Urinary bladder (tissue), 4 donors: Measurements from ENCODE around the gene MPPED2. TPM values are rescaled to one million over a fixed set of nuclear protein-coding genes. Genes with fewer than 3 reads are reported as not detected.

Experiments
- DNase-seq: peaks from one replicate; pipeline ENCODE4 v3.0.0-alpha.2; 2015; ENCODE audit errors: extremely low spot score
- H3K27ac ChIP-seq: one replicate; pipeline ENCODE4 v1.5.1; 2013; ENCODE audit warnings: low read depth, mild to moderate bottlenecking, moderate library complexity
- H3K36me3 ChIP-seq: one replicate; pipeline ENCODE4 v1.6.1; 2013; ENCODE audit warnings: mild to moderate bottlenecking, moderate library complexity; ENCODE audit not compliant: insufficient read depth
- H3K4me1 ChIP-seq: one replicate; pipeline ENCODE4 v1.6.1; 2013; ENCODE audit warnings: mild to moderate bottlenecking, moderate library complexity; ENCODE audit not compliant: insufficient read depth
- H3K4me3 ChIP-seq: one replicate; pipeline ENCODE4 v1.5.1; 2013; ENCODE audit warnings: low read depth, low read length
- WGBS: extraction: QIAGEN DNeasy Blood & Tissue Kit; methylation state at CpG from one replicate; pipeline ENCODE4 v1.1.7; 2013; 5-methylcytosine and 5-hydroxymethylcytosine counted together
- polyA plus RNA-seq: library from polyadenylated mRNA; stranded (reverse); fragments of 200-250 nt; gene quantifications from one replicate; pipeline ENCODE4 v1.2.3, GENCODE V29; 2013
- total RNA-seq: library from RNA; depleted of rRNA; stranded (reverse); fragments of >200 nt; gene quantifications from one replicate; pipeline ENCODE4 v1.2.3, GENCODE V29; 2014
- donor health status: healthy with polysubstance abuse.
- donor health status: healthy.

The MPPED2 gene
- total and polyA plus RNA-seq, 2 donors, result 3.0 to 25.7 TPM

DNA sequence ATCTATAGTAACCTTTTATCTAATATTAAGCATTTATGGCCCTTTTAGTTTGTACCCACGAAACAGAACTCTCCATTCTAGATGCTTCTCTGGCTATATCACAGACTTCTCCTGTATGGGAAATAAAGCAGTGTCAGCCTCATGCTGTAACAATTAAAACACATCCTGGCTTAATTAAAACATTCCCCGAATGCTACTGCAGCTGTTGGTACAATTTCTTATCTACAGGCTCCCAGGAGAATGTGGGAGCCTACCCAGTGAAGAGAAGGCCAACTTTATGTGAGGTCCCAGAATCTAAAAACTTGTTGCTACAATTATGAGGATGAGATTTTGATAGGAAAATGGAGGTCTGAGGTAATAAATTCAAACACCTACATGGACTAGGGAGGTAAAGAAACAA is 83.8 kb downstream of the MPPED2 start:
- H3K36me3 ChIP-seq, result no peaks in the 10 kb centered on the region
- DNase-seq, result no peak
- H3K4me1 ChIP-seq, result no peaks in the 10 kb centered on the region
- H3K4me3 ChIP-seq, result no peak overlapping the region
- H3K27ac ChIP-seq, result no peak overlapping the region
- WGBS, result 63% methylated on average over 2 of the region's 2 CpGs

DNA sequence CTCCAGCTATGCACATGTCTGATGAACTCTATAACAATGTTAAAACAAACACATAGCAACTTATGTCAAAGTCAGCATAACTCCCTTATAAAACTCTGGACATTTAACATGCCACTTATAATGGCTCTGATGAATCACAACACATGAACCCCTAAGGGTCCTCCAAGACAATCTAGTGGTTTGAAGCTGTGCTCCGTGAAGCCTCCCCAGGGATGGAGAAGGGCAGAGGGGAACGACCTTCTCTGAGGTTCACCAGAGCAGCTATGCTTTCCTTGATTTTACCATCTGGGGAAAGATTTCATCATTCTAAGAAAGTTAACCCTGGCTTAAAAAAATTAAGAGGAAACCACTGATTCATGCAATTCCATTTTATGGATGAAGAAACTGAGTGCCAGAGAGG is 84.4 kb downstream of the MPPED2 start:
- no peaks in the 10 kb centered on the region for H3K36me3 ChIP-seq
- H3K27ac ChIP-seq, result no peak overlapping the region
- 90% methylated on average over 2 of the region's 2 CpGs for WGBS
- no peak for DNase-seq
- no peaks in the 10 kb centered on the region for H3K4me1 ChIP-seq
- H3K4me3 ChIP-seq, result no peak overlapping the region

DNA sequence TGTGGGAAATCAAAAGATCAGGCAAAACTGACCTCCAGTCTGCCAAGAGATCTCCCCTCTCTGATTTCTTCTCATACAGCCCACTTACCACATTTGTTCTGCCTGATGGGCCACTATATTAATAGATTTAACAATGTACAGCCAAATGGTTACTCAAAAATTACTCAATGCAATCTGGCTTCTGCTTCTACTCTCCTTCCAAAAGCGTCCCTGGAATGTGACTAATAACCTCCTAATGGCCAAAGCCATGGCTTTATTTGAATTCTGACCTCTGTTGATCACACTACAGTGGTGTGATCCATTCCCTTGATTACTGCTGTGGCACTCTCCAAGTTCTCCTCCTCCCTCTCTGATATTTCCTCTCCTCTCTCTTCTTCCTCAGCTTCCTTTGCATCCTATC is 86.2 kb downstream of the MPPED2 start:
- no peak overlapping the region for H3K27ac ChIP-seq
- 85% methylated on average over 1 of the region's 1 CpG for WGBS
- no peak for DNase-seq
- H3K4me1 ChIP-seq, result no peaks in the 10 kb centered on the region
- no peaks in the 10 kb centered on the region for H3K36me3 ChIP-seq
- no peak overlapping the region for H3K4me3 ChIP-seq

DNA sequence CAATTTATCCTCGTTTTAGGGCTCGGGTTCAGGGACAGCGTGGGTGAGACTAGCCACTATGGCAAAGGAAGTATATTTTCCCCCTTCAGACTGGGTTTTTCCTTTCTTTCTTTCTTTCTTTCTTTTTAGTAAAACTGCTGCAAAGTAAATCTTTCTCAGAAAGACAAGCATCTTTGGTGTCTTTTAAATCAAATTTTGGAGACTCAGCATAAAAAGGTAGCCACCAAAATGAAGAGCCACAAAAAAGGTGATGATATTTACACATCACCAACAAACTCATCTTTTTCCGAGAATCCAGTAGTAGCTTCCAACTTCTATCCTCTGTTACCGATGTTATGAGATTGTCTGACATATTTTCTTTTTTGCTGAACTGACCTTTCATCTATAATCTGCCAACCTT is 88.6 kb downstream of the MPPED2 start:
- Histone ChIP-seq H3K27ac (no peak overlapping the region), H3K4me3 (no peak overlapping the region), H3K4me1 (no peaks in the 10 kb centered on the region), H3K36me3 (no peaks in the 10 kb centered on the region)
- WGBS, result 80% methylated on average over 5 of the region's 5 CpGs
- DNase-seq, result no peak

DNA sequence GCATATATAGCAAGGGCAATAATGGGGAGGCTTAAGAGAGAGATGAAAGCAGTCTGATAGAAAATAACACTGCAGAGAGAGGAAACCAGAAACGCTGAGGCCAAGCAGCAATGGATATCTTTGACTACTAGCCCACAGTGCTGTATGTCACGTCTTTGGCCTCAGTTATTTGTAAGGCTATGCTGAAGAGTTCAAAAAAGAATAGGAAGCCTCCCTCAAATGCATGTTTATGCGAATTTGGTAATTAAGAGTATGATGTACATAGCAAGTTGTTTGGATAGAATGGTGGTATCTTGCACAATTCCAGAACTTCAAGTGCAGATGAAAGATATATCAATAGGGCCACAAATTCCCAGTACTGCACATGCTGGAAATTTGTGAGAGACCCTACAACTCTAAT is 89.2 kb downstream of the MPPED2 start:
- H3K4me1 ChIP-seq, result no peaks in the 10 kb centered on the region
- no peak overlapping the region for H3K27ac ChIP-seq
- no peaks in the 10 kb centered on the region for H3K36me3 ChIP-seq
- 94% methylated on average over 3 of the region's 3 CpGs for WGBS
- no peak overlapping the region for H3K4me3 ChIP-seq
- no peak for DNase-seq

DNA sequence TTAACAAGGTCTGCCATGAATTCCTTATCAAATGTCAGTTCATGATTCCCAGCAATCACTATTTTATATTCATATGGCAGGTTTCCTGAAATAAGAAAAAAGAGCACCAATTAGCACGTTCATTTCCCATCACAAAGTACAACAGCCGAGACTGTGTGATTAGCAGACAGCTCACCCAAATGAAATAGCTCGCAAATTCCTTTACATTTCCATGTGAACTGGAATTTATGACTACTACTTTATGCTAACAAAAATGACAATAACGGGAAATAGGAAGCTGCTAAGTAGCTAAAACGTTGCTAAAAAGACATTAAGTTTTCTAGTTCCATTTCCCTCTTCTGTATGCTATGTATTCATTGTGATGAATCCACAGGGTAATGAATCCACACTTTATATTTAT is 90.7 kb downstream of the MPPED2 start:
- no peak for DNase-seq
- 53% methylated on average over 5 of the region's 5 CpGs for WGBS
- Histone ChIP-seq H3K4me3 (no peak overlapping the region), H3K36me3 (no peaks in the 10 kb centered on the region), H3K27ac (no peak overlapping the region), H3K4me1 (no peaks in the 10 kb centered on the region)

DNA sequence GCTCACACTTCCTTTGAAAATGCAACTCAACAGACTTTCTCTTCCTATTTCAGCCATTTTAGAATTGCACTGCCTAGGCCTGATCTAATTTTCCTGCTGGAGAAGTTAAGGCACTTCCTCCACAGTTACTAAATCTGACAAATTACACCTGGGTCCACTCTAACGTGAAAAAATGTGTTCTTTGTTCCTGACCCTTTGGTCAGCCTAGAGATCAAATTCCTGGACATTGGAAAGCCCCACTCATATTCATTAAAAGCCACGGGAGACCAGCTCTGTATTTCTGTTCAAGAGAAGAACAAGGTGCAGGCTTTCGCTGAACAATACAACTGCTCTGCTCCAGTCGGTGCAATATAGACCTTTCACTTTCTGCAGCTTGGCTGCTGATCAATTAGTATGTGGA is 96.6 kb downstream of the MPPED2 start:
- 59% methylated on average over 4 of the region's 4 CpGs for WGBS
- Histone ChIP-seq H3K4me1 (no peaks in the 10 kb centered on the region), H3K27ac (no peak overlapping the region), H3K4me3 (no peak overlapping the region), H3K36me3 (no peaks in the 10 kb centered on the region)
- no peak for DNase-seq

DNA sequence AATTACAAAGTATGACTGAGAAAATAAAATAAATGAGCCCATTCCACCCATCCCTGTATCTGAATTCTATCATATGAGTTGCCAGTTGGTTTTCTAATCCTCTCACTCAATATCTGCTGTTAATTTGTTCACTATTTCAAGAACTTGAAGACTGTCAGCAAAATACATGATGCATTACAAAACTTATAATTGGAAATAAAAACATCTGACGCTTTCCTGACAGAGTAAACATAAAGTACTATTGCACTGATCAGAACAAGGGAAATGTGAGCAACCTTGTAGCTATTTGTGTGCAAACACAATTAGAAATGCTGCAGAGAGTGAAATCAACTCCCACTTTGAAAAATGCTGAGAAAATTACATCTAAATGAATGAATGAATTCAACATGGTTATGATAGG is 97.1 kb downstream of the MPPED2 start:
- Histone ChIP-seq H3K4me1 (no peaks in the 10 kb centered on the region), H3K36me3 (no peaks in the 10 kb centered on the region), H3K27ac (no peak overlapping the region), H3K4me3 (no peak overlapping the region)
- 80% methylated on average over 1 of the region's 1 CpG for WGBS
- DNase-seq, result no peak

DNA sequence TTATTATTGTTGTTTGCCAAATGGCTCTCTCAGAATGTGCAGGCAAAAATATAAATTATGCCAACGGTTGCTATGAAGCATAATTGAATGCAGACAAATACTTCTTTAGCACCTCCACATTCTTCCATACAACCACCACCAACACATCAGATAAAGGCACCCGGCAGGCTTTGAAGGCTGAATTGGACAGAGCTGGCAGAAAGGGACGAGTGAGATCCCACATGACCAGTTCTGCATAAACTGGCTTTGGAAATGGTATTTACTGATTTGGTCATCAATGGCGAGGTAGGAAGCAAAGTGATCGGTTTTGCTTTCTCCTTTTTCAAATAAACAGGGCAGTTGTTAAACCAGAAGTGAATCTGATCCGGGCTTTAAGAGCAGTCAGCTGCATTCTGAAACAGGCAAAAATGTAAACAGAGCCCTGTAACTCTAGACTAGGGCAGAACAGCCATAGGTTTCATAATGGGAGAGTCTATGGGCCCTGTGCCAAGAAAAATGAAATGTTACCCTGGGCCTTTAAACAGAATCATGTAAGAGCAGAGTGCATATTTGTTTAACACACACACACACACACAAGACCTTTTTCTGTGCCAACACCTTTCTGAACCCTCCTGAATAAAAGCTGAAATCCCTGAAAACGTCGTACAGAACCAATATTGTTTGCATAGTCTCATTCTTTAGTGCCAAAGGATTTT is 97.7 kb downstream of the MPPED2 start:
- no peak overlapping the region for H3K27ac ChIP-seq
- WGBS, result 18% methylated on average over 8 of the region's 8 CpGs
- peak; percentile 87 for DNase-seq
- H3K4me3 ChIP-seq, result no peak overlapping the region
- H3K4me1 ChIP-seq, result no peaks in the 10 kb centered on the region
- no peaks in the 10 kb centered on the region for H3K36me3 ChIP-seq

DNA sequence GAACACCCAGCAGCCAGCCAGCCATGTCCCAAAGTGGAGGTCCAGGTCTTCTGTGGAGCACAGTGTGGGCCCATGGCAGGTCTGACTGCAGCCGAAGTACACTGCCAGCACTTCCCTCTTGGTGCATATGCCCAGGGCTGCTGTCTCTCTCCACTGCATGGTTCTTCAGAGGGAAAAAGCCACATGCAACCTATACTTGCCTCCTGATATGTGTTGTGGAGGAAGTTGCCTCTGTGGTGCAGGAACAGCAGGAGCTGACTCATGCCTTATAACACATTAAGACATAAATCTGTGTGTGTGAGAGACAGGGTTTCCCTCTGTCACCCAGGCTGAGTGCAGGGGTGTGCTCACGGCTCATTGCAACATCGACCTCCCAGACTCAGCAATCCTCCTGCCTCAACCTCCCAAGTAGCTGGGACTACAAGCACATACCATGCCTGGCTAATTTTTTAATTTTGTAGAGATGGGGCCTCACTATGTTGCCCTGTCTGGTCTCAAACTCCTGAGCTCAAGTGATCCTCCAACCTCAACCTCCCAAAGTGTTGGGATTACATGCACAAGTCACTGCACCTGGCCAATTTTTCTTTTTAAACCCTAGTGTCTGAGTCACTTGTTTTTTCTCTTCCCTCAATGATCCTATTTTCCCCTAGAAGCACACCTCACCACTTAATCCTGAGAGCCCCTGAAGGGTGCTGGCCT is 98.8 kb downstream of the MPPED2 start:
- no peak overlapping the region for H3K27ac ChIP-seq
- DNase-seq, result no peak
- no peaks in the 10 kb centered on the region for H3K36me3 ChIP-seq
- 72% methylated on average over 3 of the region's 3 CpGs for WGBS
- no peak overlapping the region for H3K4me3 ChIP-seq
- no peaks in the 10 kb centered on the region for H3K4me1 ChIP-seq

DNA sequence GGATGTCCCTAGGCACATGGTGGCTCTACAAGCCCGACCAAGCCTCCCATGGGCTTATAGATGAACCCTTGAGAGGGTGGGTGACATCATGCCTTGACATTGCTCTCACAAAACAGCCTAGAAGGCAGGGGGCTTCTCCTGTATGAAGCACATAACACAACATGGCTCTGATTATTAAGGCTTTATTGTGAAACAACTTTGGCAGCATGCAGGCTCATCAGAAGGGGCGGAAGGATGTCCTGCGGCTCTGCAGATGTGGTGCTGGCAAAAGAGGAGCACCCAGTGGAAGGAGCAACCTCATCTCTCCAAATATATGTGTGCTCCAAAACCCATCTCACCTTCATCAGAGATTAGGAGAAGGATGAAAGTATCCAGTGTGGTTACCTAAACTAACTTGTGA is 100.4 kb downstream of the MPPED2 start:
- Histone ChIP-seq H3K36me3 (no peaks in the 10 kb centered on the region), H3K27ac (no peak overlapping the region), H3K4me3 (no peak overlapping the region), H3K4me1 (no peaks in the 10 kb centered on the region)
- DNase-seq, result no peak
- 89% methylated on average over 3 of the region's 3 CpGs for WGBS

DNA sequence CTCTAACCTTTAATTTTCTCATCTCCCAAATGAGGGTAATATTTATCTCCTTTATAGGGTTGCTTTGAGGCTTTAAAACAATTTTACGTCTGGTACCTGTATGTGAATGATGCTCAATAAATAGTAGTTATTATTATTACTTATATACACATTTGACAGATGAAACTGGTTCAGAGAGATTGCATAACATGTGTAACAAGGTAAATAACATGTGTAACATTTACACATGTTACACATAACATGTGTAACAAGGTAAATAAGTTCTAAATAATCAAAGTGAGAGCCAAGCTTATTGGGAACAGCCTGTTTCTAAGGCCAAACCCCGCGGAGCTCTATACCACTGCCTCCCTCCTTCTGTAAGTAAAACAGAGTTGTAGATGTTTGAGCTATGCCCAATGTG is 100.9 kb downstream of the MPPED2 start:
- H3K4me1 ChIP-seq, result no peaks in the 10 kb centered on the region

DNA sequence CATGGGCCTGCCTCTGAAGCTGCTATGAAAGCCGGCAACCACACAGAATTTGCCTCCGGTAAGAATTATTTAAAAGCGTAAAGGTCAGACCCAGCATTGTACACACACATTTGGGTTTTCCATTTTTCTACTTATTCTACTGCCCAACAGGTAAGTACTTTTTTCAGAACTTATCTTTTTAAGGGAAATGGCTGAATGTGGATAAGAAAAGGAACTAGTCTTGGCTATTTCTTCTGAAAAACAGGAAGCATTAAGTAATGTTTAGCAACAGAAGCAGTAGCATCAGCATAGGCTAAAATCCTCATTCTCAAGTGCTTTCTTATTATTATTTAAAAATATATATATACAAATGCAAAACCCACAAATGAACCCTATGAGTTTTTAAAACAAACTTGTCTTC is 103.1 kb downstream of the MPPED2 start:
- WGBS, result 29% methylated on average over 3 of the region's 3 CpGs
- Histone ChIP-seq H3K27ac (no peak overlapping the region), H3K36me3 (no peaks in the 10 kb centered on the region), H3K4me3 (no peak overlapping the region), H3K4me1 (no peaks in the 10 kb centered on the region)
- DNase-seq, result no peak

More for the DNA sequence above, 100.9 kb downstream of the MPPED2 start:
- WGBS, result 72% methylated on average over 3 of the region's 3 CpGs
- no peak for DNase-seq
- no peak overlapping the region for H3K4me3 ChIP-seq
- no peak overlapping the region for H3K27ac ChIP-seq
- no peaks in the 10 kb centered on the region for H3K36me3 ChIP-seq

DNA sequence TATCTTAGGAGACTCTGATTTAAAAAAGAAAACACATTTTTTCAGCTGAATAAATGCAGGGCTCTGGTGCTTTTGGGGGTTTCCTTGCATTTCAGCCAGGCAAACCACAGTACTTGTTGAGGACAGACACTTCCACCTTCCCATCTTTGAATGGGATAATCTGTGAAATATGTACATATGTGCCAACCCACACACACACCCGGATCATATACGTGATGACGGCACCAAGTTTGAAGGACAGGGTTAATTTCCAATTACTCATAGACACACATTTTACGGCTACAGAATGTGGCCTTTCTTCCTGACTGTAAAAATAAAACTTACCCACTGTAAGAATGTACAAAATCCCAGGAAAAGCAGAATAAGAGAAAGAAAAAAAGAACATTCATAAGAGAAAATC is 104.4 kb downstream of the MPPED2 start:
- no peaks in the 10 kb centered on the region for H3K4me1 ChIP-seq
- no peaks in the 10 kb centered on the region for H3K36me3 ChIP-seq
- DNase-seq, result no peak
- H3K27ac ChIP-seq, result no peak overlapping the region
- WGBS, result 75% methylated on average over 4 of the region's 4 CpGs
- no peak overlapping the region for H3K4me3 ChIP-seq
